Measurements from ENCODE around the gene ZNF708. TPM values are rescaled to one million over a fixed set of nuclear protein-coding genes. Genes with fewer than 3 reads are reported as not detected.

The ZNF708 gene
- total and polyA plus RNA-seq, 2 of the 13 experiments (the other 11 are each of a cell fraction or from before 2014, with no cell fraction given) = 1.8 to 5.2 TPM

DNA sequence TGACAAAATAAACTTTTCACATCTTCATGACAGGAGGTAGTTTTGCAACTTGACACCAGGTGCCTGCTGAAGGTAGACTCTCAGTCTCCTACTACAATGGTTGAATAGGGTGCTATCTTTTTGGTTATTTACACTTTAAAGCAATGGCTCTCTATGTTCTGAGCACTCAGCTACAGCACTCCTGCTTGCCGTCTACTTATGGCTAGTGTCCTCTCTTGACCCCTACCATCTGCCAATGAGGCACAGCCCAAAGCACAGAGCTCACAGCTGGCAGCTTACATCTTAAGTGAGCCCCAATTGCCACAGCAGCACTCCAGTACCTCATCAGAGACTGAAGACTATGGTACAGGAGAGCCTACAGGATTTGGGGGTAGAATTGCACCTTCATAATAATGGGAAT lies 11.4 kb downstream of the ZNF708 start (continued):
- TF ChIP-seq, protein P1, sequence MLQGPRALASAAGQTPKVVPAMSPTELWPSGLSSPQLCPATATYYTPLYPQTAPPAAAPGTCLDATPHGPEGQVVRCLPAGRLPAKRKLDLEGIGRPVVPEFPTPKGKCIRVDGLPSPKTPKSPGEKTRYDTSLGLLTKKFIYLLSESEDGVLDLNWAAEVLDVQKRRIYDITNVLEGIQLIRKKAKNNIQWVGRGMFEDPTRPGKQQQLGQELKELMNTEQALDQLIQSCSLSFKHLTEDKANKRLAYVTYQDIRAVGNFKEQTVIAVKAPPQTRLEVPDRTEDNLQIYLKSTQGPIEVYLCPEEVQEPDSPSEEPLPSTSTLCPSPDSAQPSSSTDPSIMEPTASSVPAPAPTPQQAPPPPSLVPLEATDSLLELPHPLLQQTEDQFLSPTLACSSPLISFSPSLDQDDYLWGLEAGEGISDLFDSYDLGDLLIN (CRISPR knock-in tag; IDR thresholded peaks at IDR 0.05; ENCODE audit: borderline replicate concordance) = no peak
- TF ChIP-seq NRL (CRISPR knock-in tag; IDR thresholded peaks at IDR 0.05; ENCODE audit: borderline replicate concordance) (no peak), KDM4B (CRISPR knock-in tag; IDR thresholded peaks at IDR 0.05) (no peak), ARNTL (CRISPR knock-in tag; IDR thresholded peaks at IDR 0.05) (no peak), PTBP1 (IDR thresholded peaks at IDR 0.05; ENCODE audit: low read depth, low read length, poor library complexity, severe bottlenecking) (no peak), ZNF333 (CRISPR knock-in tag; IDR thresholded peaks at IDR 0.05; ENCODE audit: borderline replicate concordance) (no peak), ZFAT (CRISPR knock-in tag; conservative IDR thresholded peaks at IDR 0.05) (no peak), SKI (IDR thresholded peaks at IDR 0.05; ENCODE audit: partially characterized antibody) (no peak)
- TF ChIP-seq, protein P2, sequence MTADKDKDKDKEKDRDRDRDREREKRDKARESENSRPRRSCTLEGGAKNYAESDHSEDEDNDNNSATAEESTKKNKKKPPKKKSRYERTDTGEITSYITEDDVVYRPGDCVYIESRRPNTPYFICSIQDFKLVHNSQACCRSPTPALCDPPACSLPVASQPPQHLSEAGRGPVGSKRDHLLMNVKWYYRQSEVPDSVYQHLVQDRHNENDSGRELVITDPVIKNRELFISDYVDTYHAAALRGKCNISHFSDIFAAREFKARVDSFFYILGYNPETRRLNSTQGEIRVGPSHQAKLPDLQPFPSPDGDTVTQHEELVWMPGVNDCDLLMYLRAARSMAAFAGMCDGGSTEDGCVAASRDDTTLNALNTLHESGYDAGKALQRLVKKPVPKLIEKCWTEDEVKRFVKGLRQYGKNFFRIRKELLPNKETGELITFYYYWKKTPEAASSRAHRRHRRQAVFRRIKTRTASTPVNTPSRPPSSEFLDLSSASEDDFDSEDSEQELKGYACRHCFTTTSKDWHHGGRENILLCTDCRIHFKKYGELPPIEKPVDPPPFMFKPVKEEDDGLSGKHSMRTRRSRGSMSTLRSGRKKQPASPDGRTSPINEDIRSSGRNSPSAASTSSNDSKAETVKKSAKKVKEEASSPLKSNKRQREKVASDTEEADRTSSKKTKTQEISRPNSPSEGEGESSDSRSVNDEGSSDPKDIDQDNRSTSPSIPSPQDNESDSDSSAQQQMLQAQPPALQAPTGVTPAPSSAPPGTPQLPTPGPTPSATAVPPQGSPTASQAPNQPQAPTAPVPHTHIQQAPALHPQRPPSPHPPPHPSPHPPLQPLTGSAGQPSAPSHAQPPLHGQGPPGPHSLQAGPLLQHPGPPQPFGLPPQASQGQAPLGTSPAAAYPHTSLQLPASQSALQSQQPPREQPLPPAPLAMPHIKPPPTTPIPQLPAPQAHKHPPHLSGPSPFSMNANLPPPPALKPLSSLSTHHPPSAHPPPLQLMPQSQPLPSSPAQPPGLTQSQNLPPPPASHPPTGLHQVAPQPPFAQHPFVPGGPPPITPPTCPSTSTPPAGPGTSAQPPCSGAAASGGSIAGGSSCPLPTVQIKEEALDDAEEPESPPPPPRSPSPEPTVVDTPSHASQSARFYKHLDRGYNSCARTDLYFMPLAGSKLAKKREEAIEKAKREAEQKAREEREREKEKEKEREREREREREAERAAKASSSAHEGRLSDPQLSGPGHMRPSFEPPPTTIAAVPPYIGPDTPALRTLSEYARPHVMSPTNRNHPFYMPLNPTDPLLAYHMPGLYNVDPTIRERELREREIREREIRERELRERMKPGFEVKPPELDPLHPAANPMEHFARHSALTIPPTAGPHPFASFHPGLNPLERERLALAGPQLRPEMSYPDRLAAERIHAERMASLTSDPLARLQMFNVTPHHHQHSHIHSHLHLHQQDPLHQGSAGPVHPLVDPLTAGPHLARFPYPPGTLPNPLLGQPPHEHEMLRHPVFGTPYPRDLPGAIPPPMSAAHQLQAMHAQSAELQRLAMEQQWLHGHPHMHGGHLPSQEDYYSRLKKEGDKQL (CRISPR knock-in tag; IDR thresholded peaks at IDR 0.05; ENCODE audit: low read depth) = no peak
